Activated T-cell treated with anti-CD3 and anti-CD28 coated beads for 4 hours (primary cell): ENCODE results near the gene TMEM126A.

Source experiments
- DNase-seq: peaks from one replicate; pipeline ENCODE4 v3.0.0-alpha.2; 2020

TMEM126A gene

DNA sequence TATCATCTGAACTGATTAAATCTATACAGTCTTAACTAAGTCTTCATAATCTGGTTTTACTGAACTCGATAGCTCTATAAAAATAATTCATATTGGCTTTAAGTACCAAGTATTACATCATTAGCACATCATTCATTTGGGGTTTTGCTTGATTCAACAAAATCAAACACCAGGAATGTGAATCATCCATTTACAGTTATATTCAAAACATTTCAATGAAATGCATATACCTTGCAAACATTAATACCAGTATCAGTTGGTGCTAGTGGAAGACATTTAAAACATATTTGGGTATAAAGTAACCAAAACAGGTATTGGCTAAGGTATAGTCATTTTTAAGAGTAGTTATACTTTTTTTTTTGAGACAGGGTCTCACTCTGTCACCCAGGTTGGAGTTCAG is 50.4 kb downstream of the TMEM126A start:
- no peak for DNase-seq

DNA sequence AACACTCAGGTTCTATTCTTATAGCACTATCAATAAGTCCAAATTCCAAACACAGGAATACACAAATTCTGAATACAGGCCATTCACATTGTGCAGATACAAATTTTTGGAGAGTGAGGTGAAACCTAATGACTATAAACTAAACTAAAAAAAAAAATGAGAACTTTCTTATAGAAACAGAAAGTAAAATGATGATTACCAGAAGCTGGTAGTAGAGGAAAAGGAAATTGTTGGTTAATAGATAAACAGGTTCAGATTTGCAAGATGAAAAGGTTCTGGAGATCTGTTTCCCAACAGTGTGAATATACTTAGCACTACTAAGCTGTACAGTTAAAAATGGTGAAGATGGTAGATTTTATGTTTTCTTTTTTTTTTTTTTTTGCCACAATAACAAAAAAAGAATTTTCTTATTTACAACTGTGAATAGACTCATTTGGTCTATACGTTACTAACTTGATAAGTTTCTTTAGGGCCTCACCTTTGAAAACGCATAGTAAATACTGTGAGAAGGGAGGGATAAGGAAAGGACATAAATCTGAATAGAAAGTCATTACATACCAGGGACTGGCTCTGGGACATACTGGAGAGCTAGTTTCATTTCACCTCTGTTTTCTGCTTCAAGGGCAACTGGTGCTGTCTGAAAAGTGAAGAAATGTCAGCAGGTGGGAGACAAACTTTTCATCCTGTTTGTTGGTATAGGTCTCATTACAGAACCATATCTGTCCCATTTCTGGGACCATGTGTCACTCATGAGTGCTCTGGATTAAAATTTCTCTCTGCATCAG is 52.4 kb downstream of the TMEM126A start:
- no peak for DNase-seq

DNA sequence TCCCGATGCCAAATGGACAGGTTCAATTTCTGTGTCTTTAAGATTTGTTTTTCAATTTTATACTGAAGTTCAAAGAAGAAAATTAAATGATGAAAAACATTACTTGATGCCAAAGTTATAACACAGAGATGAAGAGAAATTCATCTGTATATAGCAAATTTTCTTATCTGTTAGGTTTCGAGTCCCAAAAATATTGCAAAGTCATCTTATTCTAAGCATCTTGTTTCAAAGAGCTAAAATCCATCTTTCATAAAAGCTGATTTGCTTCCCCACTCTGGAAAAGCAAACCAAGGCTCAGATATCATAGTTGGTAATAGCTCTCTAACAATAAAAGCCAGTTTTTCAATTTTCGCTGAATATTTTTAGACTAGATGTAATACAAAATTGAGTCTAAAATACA is 57.2 kb downstream of the TMEM126A start:
- DNase-seq, result no peak

GRCh38 chr11:85705800-85706199 is 58.0 kb downstream of the TMEM126A start:
- no peak for DNase-seq
